Measurements from ENCODE around the gene TXNL4A.
"Not testable (repeated sequence)": the region's sequence is repeated elsewhere in the genome, so short reads cannot be mapped to it uniquely, and the experiment has no call there.

TXNL4A gene, protein sequence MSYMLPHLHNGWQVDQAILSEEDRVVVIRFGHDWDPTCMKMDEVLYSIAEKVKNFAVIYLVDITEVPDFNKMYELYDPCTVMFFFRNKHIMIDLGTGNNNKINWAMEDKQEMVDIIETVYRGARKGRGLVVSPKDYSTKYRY

DNA sequence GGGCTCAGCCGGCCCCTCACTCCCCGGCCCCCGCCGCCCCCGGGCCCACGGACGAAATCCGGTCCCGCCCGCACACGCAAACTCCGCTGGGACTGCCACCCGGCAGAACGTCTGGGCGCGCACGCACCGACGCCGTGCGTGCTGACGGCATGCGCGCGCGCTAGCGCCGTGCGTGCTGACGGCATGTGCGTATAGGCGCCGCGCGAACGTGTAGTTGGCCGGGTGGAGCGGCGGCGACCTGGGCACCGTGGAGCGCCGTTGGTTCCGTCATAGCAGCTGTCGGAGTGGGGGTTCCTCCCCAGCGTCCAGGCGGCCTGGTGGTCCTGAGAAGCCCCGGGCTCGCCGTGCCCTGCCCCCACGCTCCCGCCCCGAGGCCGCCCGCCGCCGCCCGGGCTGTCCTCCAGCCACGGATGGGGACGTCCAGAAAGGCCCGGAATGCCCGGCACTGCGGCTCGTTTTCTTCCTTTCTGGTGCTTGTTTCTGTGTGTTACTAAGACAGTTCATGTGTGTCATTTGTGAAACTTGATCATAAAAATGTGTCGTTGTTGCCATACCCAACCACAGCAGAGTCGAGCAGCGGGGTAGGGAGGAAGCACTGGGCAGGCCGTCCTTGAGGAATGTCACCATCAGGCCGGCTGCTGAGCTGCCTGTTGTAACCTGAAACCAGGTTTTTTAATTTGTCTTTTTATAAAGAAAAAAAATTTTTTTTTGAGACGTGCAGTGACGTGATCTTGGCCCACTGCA is at the start of gene TXNL4A:
Gene TXNL4A, minus strand, starts transcription at position 113 of the 744 bp plus-strand sequence. CDS start 171 bp downstream, outside the sequence.
- no peak for FAIRE-seq

DNA sequence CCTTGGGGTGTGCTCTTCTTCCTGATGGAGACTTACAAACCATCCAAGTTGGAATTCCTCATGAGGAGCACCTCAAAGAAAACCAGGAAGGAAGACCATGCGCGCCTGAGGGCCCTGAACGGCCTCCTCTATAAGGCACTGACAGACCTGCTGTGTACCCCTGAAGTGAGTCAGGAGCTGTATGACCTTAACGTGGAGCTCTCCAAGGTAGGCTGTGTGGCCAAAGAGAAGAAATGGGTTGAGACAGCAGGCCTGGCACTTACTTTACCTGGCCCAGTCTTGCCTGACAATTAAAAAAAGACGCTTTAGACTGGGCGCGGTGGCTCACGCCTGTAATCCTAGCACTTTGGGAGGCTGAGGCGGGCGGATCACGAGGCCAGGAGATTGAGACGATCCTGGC is 48.9 kb upstream of the TXNL4A start:
- no peak for FAIRE-seq

DNA sequence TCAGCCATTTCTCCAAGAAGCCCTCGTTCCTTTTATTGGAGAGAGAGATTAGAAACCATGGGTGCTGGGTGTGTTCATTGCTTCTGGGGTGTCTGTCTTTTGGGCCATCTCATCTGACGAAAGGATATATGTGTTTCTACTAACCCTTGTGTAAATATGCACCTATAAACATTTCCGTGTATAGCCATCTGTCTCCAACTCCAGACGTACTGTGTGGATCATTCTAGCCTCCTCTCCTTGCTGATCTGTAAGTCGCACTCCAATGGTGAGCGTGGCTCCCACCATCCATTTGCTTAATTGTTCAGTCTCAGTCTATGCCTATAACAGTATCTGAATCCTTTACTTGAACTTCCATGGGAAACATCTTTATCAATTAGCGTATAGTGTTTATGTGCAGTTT is 47.6 kb upstream of the TXNL4A start:
- no peak for FAIRE-seq

DNA sequence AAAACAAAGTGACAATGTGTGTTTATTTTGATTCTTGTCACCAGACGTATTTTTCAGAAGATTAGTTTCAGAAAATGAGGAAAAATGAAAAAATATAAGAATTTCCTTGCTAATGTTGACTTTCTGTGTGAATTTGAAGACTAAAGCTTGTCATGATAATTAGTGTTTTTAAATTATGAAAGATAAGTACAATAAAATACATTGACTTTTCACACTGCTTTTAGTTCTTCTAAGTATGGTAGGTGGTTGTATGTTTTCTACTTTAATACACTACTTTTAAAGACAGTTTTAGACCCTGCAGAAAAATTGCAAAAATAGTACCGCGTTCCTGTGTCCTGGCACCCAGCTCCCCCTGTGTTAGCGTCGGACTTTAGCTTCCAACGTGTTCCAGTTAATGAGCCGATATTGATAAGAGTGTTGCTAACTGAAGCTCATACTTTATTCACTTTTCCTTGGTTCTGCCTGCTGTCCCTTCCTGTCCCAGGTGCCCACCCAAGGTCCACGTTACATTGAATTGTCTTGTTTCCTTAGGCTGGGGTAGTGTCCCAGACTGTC is 46.6 kb upstream of the TXNL4A start:
- peak; percentile 83 for FAIRE-seq

DNA sequence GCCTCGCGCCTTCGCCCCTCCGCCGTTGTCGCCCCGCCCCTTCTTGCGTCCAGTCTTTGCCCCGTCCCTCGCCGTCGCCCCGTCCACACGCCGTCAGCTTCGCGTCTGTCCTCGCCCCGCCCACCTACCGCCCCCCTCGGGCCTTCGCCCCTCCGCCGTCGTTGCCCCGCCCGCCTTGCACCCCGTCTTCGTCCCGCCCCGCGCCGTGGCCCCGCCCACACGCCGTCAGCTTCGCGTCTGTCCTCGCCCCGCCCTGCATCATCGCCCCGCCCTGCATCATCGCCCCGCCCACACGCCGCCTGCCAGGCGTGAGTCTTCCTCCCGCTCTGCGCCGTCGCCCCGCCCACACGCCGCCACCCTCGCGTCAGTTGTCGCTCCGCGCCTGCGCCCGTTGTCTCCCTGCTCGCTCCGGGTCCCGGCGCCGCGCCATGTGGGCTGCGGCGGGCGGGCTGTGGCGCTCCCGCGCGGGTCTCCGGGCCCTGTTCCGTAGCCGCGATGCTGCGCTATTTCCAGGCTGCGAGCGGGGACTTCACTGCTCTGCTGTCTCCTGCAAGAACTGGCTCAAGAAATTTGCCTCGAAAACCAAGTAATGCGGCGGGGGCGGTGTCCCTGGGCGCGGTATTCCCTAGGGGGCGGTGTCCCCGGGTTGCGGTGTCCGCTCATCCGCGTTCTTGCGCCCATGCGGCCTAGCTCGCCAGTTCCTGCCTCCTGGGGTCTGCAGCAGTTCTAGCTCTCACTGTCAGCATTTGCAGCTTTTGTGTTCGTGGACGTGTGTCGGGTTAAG is 45.9 kb upstream of the TXNL4A start, which contains the start of gene RBFA:
Gene RBFA, plus strand, starts transcription at position 367 of the 784 bp plus-strand sequence. Its CDS starts 62 bp downstream, at position 429.
- no peak for FAIRE-seq

DNA sequence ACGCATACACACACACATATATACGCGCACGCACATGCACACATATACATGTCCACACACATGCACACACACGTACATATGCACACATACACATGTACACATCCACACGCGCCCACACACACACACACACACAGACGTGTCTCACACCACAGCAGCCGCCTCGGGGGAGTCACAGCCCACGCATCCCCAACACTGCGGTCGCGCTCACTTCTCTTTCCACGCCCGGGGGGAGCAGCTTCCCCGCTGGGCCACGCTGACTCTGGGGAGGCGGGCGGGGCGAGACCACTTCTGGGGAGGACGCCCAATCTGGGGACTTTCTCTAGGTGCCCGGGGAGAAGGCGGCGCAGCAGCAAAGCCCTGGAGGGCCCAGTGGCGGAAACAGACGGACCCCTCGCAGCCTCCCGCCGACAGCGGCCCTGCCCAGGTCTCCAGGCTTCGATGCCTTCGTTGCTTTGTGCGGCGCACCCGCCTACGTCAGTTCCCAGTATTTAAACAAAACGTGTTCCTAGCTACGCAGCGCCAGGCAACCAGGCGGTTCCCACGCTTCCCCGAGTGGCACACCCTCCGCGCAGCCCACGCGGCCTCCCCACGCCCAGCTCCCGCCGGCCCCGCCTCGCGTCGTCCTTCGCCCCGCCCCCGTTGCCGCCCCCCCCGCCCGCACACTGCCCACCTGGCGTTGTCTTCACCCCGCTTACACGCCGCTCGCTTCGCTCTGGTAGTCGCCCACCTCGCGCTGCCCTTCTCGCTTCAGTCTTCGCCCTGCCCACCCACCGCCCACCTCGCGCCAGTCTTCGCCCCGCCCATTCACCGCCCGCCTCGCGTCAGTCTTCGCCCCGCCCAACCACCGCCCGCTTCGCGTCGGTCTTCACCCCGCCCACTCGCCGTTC is 45.1 kb upstream of the TXNL4A start:
- no peak for FAIRE-seq

DNA sequence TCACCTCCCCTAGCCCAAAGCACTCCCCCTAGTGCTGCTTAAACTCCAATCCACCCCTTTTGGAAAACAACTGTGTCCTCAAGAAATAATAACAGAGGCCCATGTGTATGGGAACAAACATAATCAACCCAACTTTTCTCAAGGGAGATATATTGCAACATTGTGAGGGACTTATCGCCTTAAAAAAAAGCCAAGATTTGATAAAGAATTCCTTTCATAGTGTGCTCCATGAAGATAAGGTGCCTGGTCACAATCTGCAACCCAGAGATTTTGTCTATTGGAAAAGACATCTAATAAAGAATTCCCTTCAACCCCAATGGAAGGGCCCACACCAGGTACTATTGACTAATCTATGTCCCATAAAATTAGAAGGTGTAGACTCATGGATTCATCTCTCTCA is 41.3 kb upstream of the TXNL4A start:
- FAIRE-seq: no peak

DNA sequence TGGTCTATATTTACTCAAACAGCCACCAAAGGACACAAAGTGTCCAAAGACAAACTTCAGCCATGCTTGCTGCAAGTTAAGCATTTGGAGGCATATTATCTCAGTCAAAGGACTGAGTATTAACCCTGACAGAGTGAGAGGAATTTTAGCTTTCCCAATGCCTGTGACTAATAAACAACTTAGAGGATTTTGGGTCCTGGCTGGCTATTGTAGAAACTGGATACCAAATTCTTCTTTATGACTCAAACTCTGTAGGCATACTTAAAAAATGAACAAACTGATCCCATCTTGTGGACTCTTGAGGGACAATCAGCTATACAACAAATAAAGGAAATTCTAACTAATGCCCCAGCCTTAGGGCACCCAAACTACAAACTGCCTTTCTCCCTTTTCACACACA is 39.4 kb upstream of the TXNL4A start:
- FAIRE-seq: not testable (repeated sequence)

DNA sequence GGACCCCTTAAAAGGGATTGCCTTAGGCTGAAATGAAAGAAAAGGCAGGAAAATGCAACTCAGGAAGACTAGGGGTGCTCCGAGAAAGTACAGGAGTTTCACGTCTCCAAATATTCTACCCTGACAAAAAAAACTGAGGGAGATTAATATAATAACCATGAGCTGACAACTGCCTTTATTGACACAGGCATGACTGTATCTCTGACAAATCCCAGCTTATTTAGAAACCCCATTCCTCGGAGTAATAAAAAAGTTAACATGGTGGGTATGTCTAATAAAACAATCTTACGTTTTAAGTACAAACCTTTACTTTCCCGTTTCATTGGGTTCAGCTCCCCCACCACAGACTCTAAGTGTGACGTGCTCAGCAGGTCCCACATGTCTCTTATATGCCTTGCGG is 38.0 kb upstream of the TXNL4A start:
- no peak for FAIRE-seq

DNA sequence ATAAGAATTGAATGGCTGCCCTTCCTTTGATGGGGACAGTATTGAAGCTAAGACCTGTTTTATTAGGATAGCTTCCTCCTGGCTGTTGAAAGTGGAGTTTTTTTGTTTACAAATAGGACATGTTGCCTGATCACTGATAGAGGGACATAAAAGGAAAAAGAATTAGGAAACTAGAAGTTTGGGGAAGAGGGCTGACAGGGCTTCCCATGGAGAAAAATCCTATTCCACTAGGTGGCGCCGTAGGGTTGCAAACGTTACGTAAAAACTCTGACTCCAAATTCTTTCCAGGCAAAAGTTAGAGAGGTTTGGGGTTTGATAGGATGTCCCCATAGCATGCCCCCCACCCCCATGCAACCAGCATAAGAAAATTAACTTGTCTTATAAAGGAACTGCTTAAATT is 34.8 kb upstream of the TXNL4A start:
- FAIRE-seq: no peak

DNA sequence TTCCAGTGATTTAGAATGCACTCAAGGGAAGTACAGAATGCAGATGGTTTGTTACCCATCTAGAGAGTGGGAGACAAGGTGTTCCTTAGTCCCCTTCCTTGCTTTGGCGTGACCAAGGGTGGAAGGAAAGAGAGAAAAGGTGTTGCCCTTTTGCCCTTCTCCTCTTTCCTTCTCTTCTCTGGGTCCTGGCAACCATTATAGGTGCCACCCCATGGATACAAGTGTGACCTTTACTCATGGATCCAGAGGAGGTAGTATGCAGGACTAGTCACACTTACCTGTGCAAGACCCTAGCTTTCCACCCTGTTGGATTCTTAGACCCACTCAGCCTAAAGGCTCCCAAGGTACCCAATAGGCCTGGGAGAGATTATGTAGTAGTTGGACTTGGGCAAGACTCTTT is 34.2 kb upstream of the TXNL4A start:
- no peak for FAIRE-seq

DNA sequence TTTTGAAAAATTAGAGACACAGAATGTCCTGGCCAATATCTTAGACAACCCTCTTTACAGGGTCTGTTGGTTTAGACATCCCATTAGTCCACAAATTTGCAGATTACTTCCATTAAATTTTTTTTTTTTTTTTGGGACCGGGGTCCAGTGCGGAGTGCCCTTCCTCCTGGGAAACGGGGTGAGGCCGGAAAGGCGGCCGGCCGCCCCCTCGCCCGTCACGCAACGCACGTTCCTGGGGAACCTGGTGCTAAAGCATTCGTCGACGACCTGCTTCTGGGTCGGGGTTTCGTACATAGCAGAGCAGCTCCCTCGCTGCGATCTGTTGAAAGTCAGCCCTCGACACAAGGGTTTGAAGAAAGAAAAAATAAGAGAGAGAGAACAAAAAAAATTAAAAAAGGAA is 24.4 kb upstream of the TXNL4A start:
- FAIRE-seq: no peak

DNA sequence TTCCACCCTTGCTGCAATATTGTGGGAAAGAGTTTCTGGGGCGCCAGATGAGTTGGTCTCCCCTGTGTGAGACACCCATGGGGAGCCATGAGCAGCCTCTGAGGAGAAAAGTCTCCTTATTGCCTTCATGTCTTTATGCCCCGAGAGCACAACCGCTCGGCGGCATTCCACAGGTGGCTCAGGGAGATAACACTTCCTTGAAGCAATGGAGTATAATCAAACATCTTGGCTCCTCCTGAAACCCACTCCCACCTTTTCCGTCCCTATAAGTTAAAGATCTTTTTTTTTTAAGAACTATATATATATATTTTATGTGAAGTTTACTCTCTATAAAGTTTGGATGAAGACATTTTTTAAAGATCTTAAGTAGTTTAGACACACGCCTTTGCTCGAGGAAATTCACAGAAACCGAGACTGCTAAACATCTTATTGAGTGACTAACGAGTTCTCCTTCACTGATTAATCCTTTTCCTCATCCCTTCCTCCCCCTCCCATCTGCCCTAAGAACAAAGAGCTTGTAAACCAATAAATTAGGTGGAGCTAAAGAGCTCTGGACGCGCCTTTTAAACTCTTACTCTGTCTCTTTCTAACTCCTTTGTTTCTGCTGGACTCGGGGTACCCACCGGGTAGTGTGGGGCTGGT is 23.3 kb upstream of the TXNL4A start:
- FAIRE-seq: not testable (repeated sequence)

DNA sequence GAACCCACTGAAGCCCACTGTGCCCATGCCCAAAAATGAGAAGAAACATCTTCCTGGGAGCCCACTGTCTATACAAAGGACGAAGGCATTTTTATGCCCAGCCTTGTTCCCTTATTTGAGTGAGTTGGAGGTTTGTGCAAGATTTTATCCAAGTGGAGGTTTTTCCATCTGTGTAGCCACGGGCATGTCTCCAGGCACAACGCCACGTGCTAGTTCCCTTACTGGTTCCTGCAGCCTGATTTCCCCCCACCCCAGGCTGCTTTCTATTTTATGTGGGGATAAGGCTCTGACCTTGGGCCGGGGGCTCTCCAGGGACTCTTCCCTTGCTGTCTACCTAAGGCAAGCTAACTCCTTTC is 22.2 kb upstream of the TXNL4A start:
- no peak for FAIRE-seq

DNA sequence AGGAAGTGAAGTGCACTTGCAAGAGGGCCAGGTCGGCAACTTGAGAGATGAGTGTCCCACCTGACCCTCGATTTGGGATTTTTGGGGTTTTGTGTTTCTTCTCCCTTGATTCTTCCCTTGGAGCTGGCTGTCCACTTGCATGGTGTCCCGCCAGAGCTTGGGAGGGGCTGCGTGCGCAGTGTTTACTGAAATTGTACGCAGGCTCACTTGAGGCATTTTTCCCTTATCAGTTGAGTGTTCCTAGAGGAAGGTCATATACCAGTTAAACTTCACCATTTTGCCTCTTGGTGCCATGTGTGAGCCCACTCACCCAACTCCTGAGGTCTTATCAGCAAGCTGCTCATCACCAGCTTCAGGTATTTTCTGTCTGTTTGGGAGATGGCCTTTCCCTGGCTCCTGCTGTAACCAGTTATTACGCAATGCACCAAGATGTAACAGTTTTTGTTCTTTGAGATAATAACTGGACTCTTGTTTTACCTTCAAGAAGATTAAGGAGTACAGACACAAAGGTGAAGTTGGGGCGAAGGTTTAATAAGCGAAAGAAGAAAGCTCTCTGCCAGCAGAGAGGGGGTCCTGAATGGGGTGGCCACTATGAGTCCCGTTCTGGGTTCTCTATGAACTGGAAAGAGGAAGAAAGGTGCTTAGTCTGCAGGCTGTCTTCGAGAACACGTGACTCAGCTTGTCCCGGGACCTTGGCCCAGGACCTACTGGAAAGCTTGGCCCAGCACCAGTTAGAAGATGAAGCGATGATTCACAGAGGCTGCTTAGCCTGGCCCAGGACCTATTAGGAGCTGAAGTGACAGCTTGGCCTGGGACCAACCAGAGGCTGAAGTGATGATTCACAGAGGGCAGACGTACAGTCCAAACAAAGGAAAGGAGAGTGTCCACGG is 21.5 kb upstream of the TXNL4A start:
- no peak for FAIRE-seq

DNA sequence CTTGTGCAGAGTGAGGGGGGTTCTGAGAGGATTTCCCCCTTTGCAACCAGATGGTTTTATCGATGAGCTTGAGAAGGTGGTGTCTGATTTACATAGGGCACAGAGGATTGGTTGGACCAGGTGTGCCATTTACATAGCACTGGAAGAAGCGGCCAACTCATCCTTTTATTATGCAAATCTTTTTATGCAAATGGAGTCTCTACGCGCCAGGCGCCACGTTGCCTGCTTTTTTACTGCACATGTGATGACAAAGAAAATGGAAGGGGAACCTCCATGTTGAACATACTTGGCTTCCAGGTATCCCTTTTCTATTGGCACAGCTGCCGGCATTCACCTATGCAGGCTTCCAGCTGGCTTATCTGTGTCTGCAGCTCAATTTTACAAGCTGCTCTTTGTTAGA is 18.4 kb upstream of the TXNL4A start:
- FAIRE-seq: no peak

DNA sequence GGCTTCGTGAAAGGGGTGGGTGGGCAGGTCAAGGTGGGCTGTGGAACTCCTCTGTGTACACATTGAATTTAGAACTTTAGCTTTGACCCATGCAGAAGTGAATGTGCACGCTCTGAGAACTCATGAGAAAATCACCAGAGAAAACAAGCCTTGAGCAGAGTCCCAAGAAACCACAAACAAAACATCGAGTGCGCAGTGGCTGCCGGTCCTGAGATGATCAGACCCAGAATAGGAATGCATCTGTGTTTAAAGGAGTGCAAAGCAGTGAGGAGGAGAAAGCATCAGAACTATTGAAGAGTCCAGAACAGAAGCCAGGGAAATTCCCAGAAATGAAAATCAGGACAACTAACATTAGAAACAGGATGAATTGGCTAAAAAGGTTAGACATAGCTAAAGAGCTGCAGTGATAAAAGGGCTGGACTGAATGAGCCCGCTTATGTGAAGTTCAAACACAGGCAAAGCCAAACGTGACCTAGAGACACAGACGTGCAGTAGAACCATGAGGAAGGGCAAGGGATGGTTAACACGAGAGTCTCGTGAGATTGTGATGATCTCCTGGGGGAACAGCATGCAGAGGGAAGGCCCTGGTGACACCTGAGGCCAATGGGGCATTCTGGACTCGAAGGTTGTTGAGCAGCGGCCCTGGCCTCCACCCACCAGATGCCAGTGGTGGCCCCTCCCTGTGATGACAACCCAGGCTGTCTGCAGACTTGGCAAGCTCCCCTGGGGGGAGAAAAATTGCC is 16.4 kb upstream of the TXNL4A start:
- no peak for FAIRE-seq

DNA sequence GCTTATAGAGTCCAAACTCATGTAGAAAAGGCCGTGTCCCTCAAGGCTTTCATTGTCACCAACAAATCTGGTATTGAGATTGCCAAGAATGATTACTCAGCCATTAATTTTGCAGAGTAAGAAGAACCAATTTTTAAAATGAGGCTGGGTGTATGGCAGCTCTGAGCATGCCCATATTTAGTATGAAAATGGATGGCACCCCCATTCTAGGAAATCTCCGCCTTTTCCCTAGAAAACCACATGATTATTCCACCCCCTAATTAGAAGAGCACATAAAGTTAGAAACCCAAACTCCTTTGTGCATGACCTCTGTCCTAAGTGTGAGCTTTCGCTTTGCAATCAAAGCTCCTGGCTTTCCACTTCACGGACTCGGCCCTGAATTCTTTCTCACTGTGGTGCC is 14.1 kb upstream of the TXNL4A start:
- no peak for FAIRE-seq

DNA sequence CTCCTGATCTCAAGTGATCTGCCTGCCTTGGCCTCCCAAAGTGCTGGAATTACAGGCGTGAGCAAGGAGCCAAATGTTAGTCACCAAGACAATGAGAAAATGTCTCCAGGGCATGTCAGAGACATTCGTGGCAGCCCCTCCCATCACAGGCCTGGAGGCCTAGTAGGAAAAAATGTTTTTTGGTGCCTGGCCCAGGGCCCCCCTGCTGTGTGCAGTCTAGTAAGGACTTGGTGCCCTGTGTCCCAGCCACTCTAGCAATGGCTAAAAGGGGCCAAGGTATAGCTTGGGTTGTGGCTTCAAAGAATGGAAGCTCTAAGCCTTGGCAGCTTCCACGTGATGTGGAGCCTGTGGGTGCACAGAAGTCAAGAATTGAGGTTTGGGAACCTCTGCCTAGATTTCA is 12.5 kb upstream of the TXNL4A start:
- no peak for FAIRE-seq

DNA sequence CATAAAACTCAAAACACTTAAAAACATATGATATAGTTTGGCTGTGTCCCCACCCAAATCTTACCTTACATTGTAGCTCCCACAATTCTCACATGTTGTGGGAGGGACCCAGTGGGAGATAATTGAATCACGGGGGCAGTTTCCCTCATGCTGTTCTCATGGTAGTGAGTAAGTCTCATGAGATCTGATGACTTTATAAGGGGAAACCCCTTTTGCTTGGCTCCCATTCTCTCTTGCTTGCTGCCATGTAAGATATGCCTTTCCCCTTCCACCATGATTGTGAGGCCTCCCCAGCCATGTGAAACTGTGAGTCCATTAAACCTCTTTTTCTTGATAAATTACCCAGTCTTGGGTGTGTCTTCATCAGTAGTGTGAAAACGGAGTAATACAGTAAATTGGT is 11.3 kb upstream of the TXNL4A start:
- FAIRE-seq: not testable (repeated sequence)

Data from endometrium (tissue), 2 donors.